LNCaP clone FGC (cell line): ENCODE data around the gene IGSF3.
"Not testable (repeated sequence)": the region's sequence is repeated elsewhere in the genome, so short reads cannot be mapped to it uniquely, and the experiment has no call there.

Experiments used
- DNase-seq: peaks from one replicate; pipeline ENCODE4 v3.0.0-alpha.2; 2011; ENCODE audit warnings: low read depth
- H3K4me3 ChIP-seq: 2 replicates; pipeline ENCODE4 v1.5.1; 2011; ENCODE audit warnings: mild to moderate bottlenecking, low read depth, low read length, control low read depth
- CTCF ChIP-seq: IDR thresholded peaks from 2 replicates; pipeline ENCODE4 v1.5.1; 2012; ENCODE audit warnings: mild to moderate bottlenecking; ENCODE audit not compliant: control insufficient read depth, insufficient read depth; ENCODE audit errors: extremely low read depth

The IGSF3 gene

GRCh38 chr1:116605315-116605714 is 62.2 kb downstream of the IGSF3 start:
- TF ChIP-seq CTCF = no peak
- H3K4me3 ChIP-seq = no peak overlapping the region
- no peak for DNase-seq

- H3K4me3 ChIP-seq, DNase-seq: not testable (repeated sequence)
These were observed 63.1 kb downstream of the IGSF3 start for GRCh38 chr1:116604408-116604807.

- H3K4me3 ChIP-seq, DNase-seq: not testable (repeated sequence)
These were observed 63.9 kb downstream of the IGSF3 start for GRCh38 chr1:116603646-116604045.

GRCh38 chr1:116599369-116599768 is 68.2 kb downstream of the IGSF3 start:
- DNase-seq, H3K4me3 ChIP-seq: not testable (repeated sequence)

GRCh38 chr1:116598420-116599036 is 69.0 kb downstream of the IGSF3 start:
- not testable (repeated sequence) for DNase-seq

GRCh38 chr1:116597388-116597787 is 70.1 kb downstream of the IGSF3 start:
- not testable (repeated sequence) for DNase-seq, H3K4me3 ChIP-seq

More at GRCh38 chr1:116598420-116599036, 69.0 kb downstream of the IGSF3 start:
- not testable (repeated sequence) for H3K4me3 ChIP-seq

GRCh38 chr1:116596742-116597307 is 70.7 kb downstream of the IGSF3 start:
- H3K4me3 ChIP-seq, DNase-seq: not testable (repeated sequence)

- peak; percentile 55 for TF ChIP-seq CTCF
- not testable (repeated sequence) for DNase-seq, H3K4me3 ChIP-seq
These were observed 71.4 kb downstream of the IGSF3 start for GRCh38 chr1:116595946-116596741.

GRCh38 chr1:116595065-116595840 is 72.3 kb downstream of the IGSF3 start:
- peak; percentile 32; the same call in 1 of the 2 replicates for TF ChIP-seq CTCF
- not testable (repeated sequence) for DNase-seq, H3K4me3 ChIP-seq

- DNase-seq, H3K4me3 ChIP-seq: not testable (repeated sequence)
These were observed 73.6 kb downstream of the IGSF3 start for GRCh38 chr1:116593977-116594376.

- H3K4me3 ChIP-seq, DNase-seq: not testable (repeated sequence)
These were observed 74.1 kb downstream of the IGSF3 start for GRCh38 chr1:116593401-116593800.

GRCh38 chr1:116591951-116592605 is 75.5 kb downstream of the IGSF3 start:
- H3K4me3 ChIP-seq, DNase-seq: not testable (repeated sequence)

GRCh38 chr1:116591006-116591950 is 76.3 kb downstream of the IGSF3 start:
- not testable (repeated sequence) for H3K4me3 ChIP-seq, DNase-seq
